Natural killer cell treated with Interleukin-12 subunit alpha and Interleukin-12 subunit beta and Interleukin-15 and Interleukin-18, amount 100 ng/mL, for 72 hours (primary cell): ENCODE results near the gene CLSTN2. TPM values are rescaled to one million over a fixed set of nuclear protein-coding genes. Genes with fewer than 3 reads are reported as not detected.

Experiments
- ATAC-seq, 2 donors: fragments of 150-1000 bp; cut with Tn5 transposase in 1 of 2; sonication (Bioruptor Pico), chemical (Tn5 transposase) in 1 of 2; 2 replicates each; pipeline ENCODE4 v1.10.0; 2021
- DNase-seq: peaks from one replicate; pipeline ENCODE4 v3.0.0; 2022; ENCODE audit warnings: low spot score
- H3K27ac Mint-ChIP-seq, 2 donors: 1 replicate in 1 of 2; 2 replicates in 1 of 2; pipeline ENCODE4 v1.8.0; 2022; ENCODE audit warnings: mixed read lengths in 2 of 2, mild to moderate bottlenecking in 1 of 2, moderate library complexity in 1 of 2
- H3K27me3 Mint-ChIP-seq, 2 donors: 1 replicate in 1 of 2; 2 replicates in 1 of 2; pipeline ENCODE4 v1.8.0; 2022; ENCODE audit warnings: mixed read lengths in 2 of 2
- H3K36me3 Mint-ChIP-seq: one replicate; pipeline ENCODE4 v1.8.0; 2022; ENCODE audit warnings: mixed read lengths
- H3K4me1 Mint-ChIP-seq, 2 donors: 1 replicate in 1 of 2; 2 replicates in 1 of 2; pipeline ENCODE4 v1.8.0; 2022; ENCODE audit warnings: low read depth in 2 of 2, mixed read lengths in 2 of 2, mild to moderate bottlenecking in 1 of 2
- H3K4me3 Mint-ChIP-seq: one replicate; pipeline ENCODE4 v1.8.0; 2022; ENCODE audit warnings: mixed read lengths
- H3K9me3 Mint-ChIP-seq: 2 replicates; pipeline ENCODE4 v1.8.0; 2022; ENCODE audit warnings: mixed read lengths
- total RNA-seq, 2 donors: library from RNA; stranded (reverse); gene quantifications; one replicate each; pipeline ENCODE4 v1.2.3, GENCODE V29; 2022

Gene CLSTN2
- total RNA-seq, 2 donors from 2014 or later = not detected

- Mint-ChIP-seq H3K4me3 (no peak overlapping the region), H3K36me3 (no peaks in the 10 kb centered on the region), H3K27ac (no peak overlapping the region), H3K27me3 (peaks cover 3 to 7% of the 10 kb centered on the region in 2 donors), H3K4me1 (no peaks in the 10 kb centered on the region), H3K9me3 (peaks cover 6% of the 10 kb centered on the region)
- no peak for DNase-seq
- no peak for ATAC-seq
Measured at GRCh38 chr3:140062461-140062860, 127.5 kb downstream of the CLSTN2 start.

- Mint-ChIP-seq H3K36me3 (no peaks in the 10 kb centered on the region), H3K9me3 (no peaks in the 10 kb centered on the region), H3K4me1 (no peaks in the 10 kb centered on the region), H3K4me3 (no peak overlapping the region), H3K27ac (no peak overlapping the region), H3K27me3 (no peaks in the 10 kb centered on the region)
- no peak for DNase-seq
- ATAC-seq = no peak
Measured at GRCh38 chr3:140067487-140067886, 132.5 kb downstream of the CLSTN2 start.

GRCh38 chr3:140068494-140069017, 133.6 kb downstream of the CLSTN2 start:
- H3K9me3 Mint-ChIP-seq = no peaks in the 10 kb centered on the region
- no peak overlapping the region for H3K4me3 Mint-ChIP-seq
- no peak for ATAC-seq

GRCh38 chr3:140073278-140074045, 138.5 kb downstream of the CLSTN2 start:
- no peaks in the 10 kb centered on the region for H3K4me1 Mint-ChIP-seq
- H3K27me3 Mint-ChIP-seq = peaks cover 3 to 6% of the 10 kb centered on the region in 2 donors
- DNase-seq (no peak), ATAC-seq (no peak)
- H3K4me3 Mint-ChIP-seq = no peak overlapping the region
- no peak overlapping the region for H3K27ac Mint-ChIP-seq
- H3K9me3 Mint-ChIP-seq = no peaks in the 10 kb centered on the region
- no peaks in the 10 kb centered on the region for H3K36me3 Mint-ChIP-seq

More at GRCh38 chr3:140068494-140069017, 133.6 kb downstream of the CLSTN2 start:
- Mint-ChIP-seq H3K4me1 (no peaks in the 10 kb centered on the region), H3K27me3 (no peaks in the 10 kb centered on the region), H3K27ac (no peak overlapping the region), H3K36me3 (no peaks in the 10 kb centered on the region)
- no peak for DNase-seq

GRCh38 chr3:140076552-140076951, 141.6 kb downstream of the CLSTN2 start:
- Mint-ChIP-seq H3K27me3 (peaks cover 3 to 17% of the 10 kb centered on the region in 2 donors), H3K36me3 (no peaks in the 10 kb centered on the region), H3K4me3 (no peak overlapping the region), H3K27ac (no peak overlapping the region), H3K4me1 (no peaks in the 10 kb centered on the region), H3K9me3 (no peaks in the 10 kb centered on the region)
- no peak for DNase-seq
- no peak for ATAC-seq

GRCh38 chr3:140077406-140077805, 142.4 kb downstream of the CLSTN2 start:
- no peaks in the 10 kb centered on the region for H3K9me3 Mint-ChIP-seq

GRCh38 chr3:140078343-140078742, 143.4 kb downstream of the CLSTN2 start:
- Mint-ChIP-seq H3K4me3 (no peak overlapping the region), H3K4me1 (no peaks in the 10 kb centered on the region), H3K27me3 (peaks cover 3 to 17% of the 10 kb centered on the region in 2 donors), H3K36me3 (no peaks in the 10 kb centered on the region), H3K9me3 (no peaks in the 10 kb centered on the region), H3K27ac (no peak overlapping the region)
- DNase-seq (no peak), ATAC-seq (no peak)

More at GRCh38 chr3:140077406-140077805, 142.4 kb downstream of the CLSTN2 start:
- Mint-ChIP-seq H3K27ac (no peak overlapping the region), H3K36me3 (no peaks in the 10 kb centered on the region), H3K4me1 (no peaks in the 10 kb centered on the region), H3K27me3 (peaks cover 3 to 17% of the 10 kb centered on the region in 2 donors), H3K4me3 (no peak overlapping the region)
- no peak for DNase-seq
- ATAC-seq = no peak

- Mint-ChIP-seq H3K27ac (no peak overlapping the region), H3K4me1 (no peaks in the 10 kb centered on the region), H3K9me3 (no peaks in the 10 kb centered on the region), H3K27me3 (peaks cover 3 to 17% of the 10 kb centered on the region in 2 donors), H3K36me3 (no peaks in the 10 kb centered on the region), H3K4me3 (no peak overlapping the region)
- DNase-seq (no peak), ATAC-seq (no peak)
Measured at GRCh38 chr3:140078940-140079339, 144.0 kb downstream of the CLSTN2 start.

- no peaks in the 10 kb centered on the region for H3K36me3 Mint-ChIP-seq
- ATAC-seq = no peak
- no peak overlapping the region for H3K4me3 Mint-ChIP-seq
Measured at GRCh38 chr3:140081887-140082286, 146.9 kb downstream of the CLSTN2 start.

GRCh38 chr3:140085001-140085400, 150.0 kb downstream of the CLSTN2 start:
- no peak overlapping the region for H3K4me3 Mint-ChIP-seq
- ATAC-seq = no peak
- H3K36me3 Mint-ChIP-seq = no peaks in the 10 kb centered on the region
- no peak overlapping the region for H3K27ac Mint-ChIP-seq
- DNase-seq = no peak
- H3K4me1 Mint-ChIP-seq = no peaks in the 10 kb centered on the region
- no peaks in the 10 kb centered on the region for H3K9me3 Mint-ChIP-seq
- peaks cover 0 to 16% of the 10 kb centered on the region in 2 donors for H3K27me3 Mint-ChIP-seq

More at GRCh38 chr3:140081887-140082286, 146.9 kb downstream of the CLSTN2 start:
- Mint-ChIP-seq H3K27ac (no peak overlapping the region), H3K9me3 (no peaks in the 10 kb centered on the region), H3K27me3 (peaks cover 3 to 15% of the 10 kb centered on the region in 2 donors), H3K4me1 (no peaks in the 10 kb centered on the region)
- no peak for DNase-seq

GRCh38 chr3:140086642-140087041, 151.7 kb downstream of the CLSTN2 start:
- no peak for ATAC-seq
- no peak for DNase-seq
- no peaks in the 10 kb centered on the region for H3K4me1 Mint-ChIP-seq
- H3K27me3 Mint-ChIP-seq = peaks cover 5 to 13% of the 10 kb centered on the region in 2 donors
- H3K4me3 Mint-ChIP-seq = no peak overlapping the region
- no peaks in the 10 kb centered on the region for H3K9me3 Mint-ChIP-seq
- no peaks in the 10 kb centered on the region for H3K36me3 Mint-ChIP-seq
- no peak overlapping the region for H3K27ac Mint-ChIP-seq

- no peak for ATAC-seq
Measured at GRCh38 chr3:140088058-140088457, 153.1 kb downstream of the CLSTN2 start.

GRCh38 chr3:140088513-140088912, 153.5 kb downstream of the CLSTN2 start:
- no peak overlapping the region for H3K27ac Mint-ChIP-seq
- H3K4me1 Mint-ChIP-seq = no peaks in the 10 kb centered on the region
- no peak overlapping the region for H3K4me3 Mint-ChIP-seq
- peaks cover 5 to 13% of the 10 kb centered on the region in 2 donors for H3K27me3 Mint-ChIP-seq
- H3K9me3 Mint-ChIP-seq = no peaks in the 10 kb centered on the region
- no peaks in the 10 kb centered on the region for H3K36me3 Mint-ChIP-seq
- no peak for ATAC-seq
- DNase-seq = no peak

More at GRCh38 chr3:140088058-140088457, 153.1 kb downstream of the CLSTN2 start:
- no peak overlapping the region for H3K4me3 Mint-ChIP-seq
- H3K27ac Mint-ChIP-seq = no peak overlapping the region
- no peaks in the 10 kb centered on the region for H3K36me3 Mint-ChIP-seq
- peaks cover 5 to 13% of the 10 kb centered on the region in 2 donors for H3K27me3 Mint-ChIP-seq
- no peaks in the 10 kb centered on the region for H3K4me1 Mint-ChIP-seq
- no peak for DNase-seq
- no peaks in the 10 kb centered on the region for H3K9me3 Mint-ChIP-seq

GRCh38 chr3:140089403-140090072, 154.6 kb downstream of the CLSTN2 start:
- Mint-ChIP-seq H3K9me3 (no peaks in the 10 kb centered on the region), H3K4me3 (no peak overlapping the region), H3K27ac (no peak overlapping the region), H3K36me3 (no peaks in the 10 kb centered on the region), H3K4me1 (no peaks in the 10 kb centered on the region), H3K27me3 (peaks cover 5 to 13% of the 10 kb centered on the region in 2 donors)
- ATAC-seq = no peak
- DNase-seq = no peak
